WTC11 (cell line): ENCODE results near the gene ZNF451. TPM values are rescaled to one million over a fixed set of nuclear protein-coding genes. Genes with fewer than 3 reads are reported as not detected.

ENCODE experiments used
- ATAC-seq: fragments of 200-7000 bp; cut with Tn5 transposase; 2 replicates; pipeline ENCODE4 v1.10.0; 2021; ENCODE audit warnings: mild to moderate bottlenecking, moderate library complexity
- CTCF ChIA-PET: fragments of 300-600 bp; sonication (Branson Sonifier 250); formaldehyde crosslinking; loops from one replicate; lab custom pipeline; 2021; ENCODE audit warnings: antibody characterized with exemption; lab: Charles Lee
- POLR2A ChIA-PET: fragments of 350-600 bp; sonication (Branson Sonifier 250); formaldehyde crosslinking; loops from one replicate; lab custom pipeline; 2021; ENCODE audit warnings: antibody characterized with exemption; lab: Charles Lee
- DNase-seq: peaks from one replicate; pipeline ENCODE4 v3.0.0; 2021; ENCODE audit warnings: low spot score
- H3K27ac Mint-ChIP-seq: 2 replicates; pipeline ENCODE4 v1.8.0; 2021; ENCODE audit warnings: mixed read lengths
- H3K27me3 Mint-ChIP-seq: 2 replicates; pipeline ENCODE4 v1.8.0; 2021; ENCODE audit warnings: low read depth, mild to moderate bottlenecking, moderate library complexity, mixed read lengths
- H3K36me3 Mint-ChIP-seq: 2 replicates; pipeline ENCODE4 v1.8.0; 2021; ENCODE audit warnings: mixed read lengths
- H3K4me1 Mint-ChIP-seq: 2 replicates; pipeline ENCODE4 v1.8.0; 2022; ENCODE audit warnings: mixed read lengths
- H3K4me3 Mint-ChIP-seq: 2 replicates; pipeline ENCODE4 v1.8.0; 2021; ENCODE audit warnings: mild to moderate bottlenecking, moderate library complexity, mixed read lengths
- H3K9me3 Mint-ChIP-seq: 2 replicates; pipeline ENCODE4 v1.8.0; 2021; ENCODE audit warnings: mixed read lengths
- ATF6 ChIP-seq: sonication (generic); formaldehyde crosslinking; IDR thresholded peaks from 2 replicates; pipeline ENCODE4 v1.8.1; 2023; ENCODE audit warnings: mild to moderate bottlenecking, missing genetic modification reagents
- CREM ChIP-seq: sonication (generic); formaldehyde crosslinking; IDR thresholded peaks from 2 replicates; pipeline ENCODE4 v1.8.1; 2022; ENCODE audit warnings: mild to moderate bottlenecking, missing genetic modification reagents, moderate library complexity
- E2F4 ChIP-seq: sonication (generic); formaldehyde crosslinking; IDR thresholded peaks from 2 replicates; pipeline ENCODE4 v1.8.1; 2022; ENCODE audit warnings: low read depth, mild to moderate bottlenecking, moderate library complexity, missing genetic modification reagents, borderline replicate concordance
- EMX1 ChIP-seq: fragments of 250-450 bp; sonication (Bioruptor Pico); IDR thresholded peaks from 2 replicates; pipeline ENCODE4 v1.8.0; 2021; ENCODE audit warnings: mild to moderate bottlenecking
- ETV6 ChIP-seq: sonication (generic); formaldehyde crosslinking; IDR thresholded peaks from 2 replicates; pipeline ENCODE4 v1.8.1; 2022; ENCODE audit warnings: mild to moderate bottlenecking, missing genetic modification reagents
- GABPB1 ChIP-seq: sonication (generic); formaldehyde crosslinking; IDR thresholded peaks from 2 replicates; pipeline ENCODE4 v1.8.1; 2023; ENCODE audit warnings: mild to moderate bottlenecking, missing genetic modification reagents
- GRHL2 ChIP-seq: fragments of 250-450 bp; sonication (Bioruptor Pico); IDR thresholded peaks from 2 replicates; pipeline ENCODE4 v1.8.0; 2022; ENCODE audit warnings: mild to moderate bottlenecking, moderate library complexity; ENCODE audit not compliant: insufficient replicate concordance, severe bottlenecking
- GTF2I ChIP-seq: fragments of 250-450 bp; sonication (Bioruptor Pico); conservative IDR thresholded peaks from 2 replicates; pipeline ENCODE4 v1.4.0; 2021; ENCODE audit warnings: mild to moderate bottlenecking
- MXD4 ChIP-seq: fragments of 250-450 bp; sonication (Bioruptor Pico); IDR thresholded peaks from 2 replicates; pipeline ENCODE4 v1.8.0; 2021; ENCODE audit warnings: mild to moderate bottlenecking, moderate library complexity, borderline replicate concordance
- OVOL2 ChIP-seq: fragments of 250-450 bp; sonication (Bioruptor Pico); IDR thresholded peaks from 2 replicates; pipeline ENCODE4 v1.9.0; 2021; ENCODE audit warnings: mild to moderate bottlenecking, borderline replicate concordance
- PRRX2 ChIP-seq: fragments of 250-450 bp; sonication (Bioruptor Pico); IDR thresholded peaks from 2 replicates; pipeline ENCODE4 v1.8.0; 2021; ENCODE audit warnings: mild to moderate bottlenecking
- SMAD3 ChIP-seq: sonication (generic); formaldehyde crosslinking; IDR thresholded peaks from 2 replicates; pipeline ENCODE4 v1.8.0; 2022; ENCODE audit warnings: missing genetic modification reagents, mild to moderate bottlenecking, borderline replicate concordance
- STAT6 ChIP-seq: sonication (generic); formaldehyde crosslinking; conservative IDR thresholded peaks from 2 replicates; pipeline ENCODE4 v1.8.1; 2023; ENCODE audit warnings: mild to moderate bottlenecking, low read depth, missing genetic modification reagents, moderate library complexity
- TEAD4 ChIP-seq: sonication (generic); formaldehyde crosslinking; IDR thresholded peaks from 2 replicates; pipeline ENCODE4 v1.8.0; 2022; ENCODE audit warnings: mild to moderate bottlenecking, missing genetic modification reagents
- TP53 ChIP-seq: sonication (generic); formaldehyde crosslinking; IDR thresholded peaks from 2 replicates; pipeline ENCODE4 v1.8.1; 2023; ENCODE audit warnings: mild to moderate bottlenecking, missing genetic modification reagents
- USF1 ChIP-seq: sonication (generic); formaldehyde crosslinking; IDR thresholded peaks from 2 replicates; pipeline ENCODE4 v1.8.0; 2022; ENCODE audit warnings: mild to moderate bottlenecking, missing genetic modification reagents
- ZNF263 ChIP-seq: sonication (generic); formaldehyde crosslinking; IDR thresholded peaks from 2 replicates; pipeline ENCODE4 v1.8.1; 2022; ENCODE audit warnings: low read depth, mild to moderate bottlenecking, moderate library complexity, missing genetic modification reagents
- total RNA-seq: library from RNA; stranded (reverse); gene quantifications from 3 replicates; pipeline ENCODE4 v1.2.3, GENCODE V29; 2021
- TF ChIP-seq, protein P1 (sequence below): sonication (generic); formaldehyde crosslinking; IDR thresholded peaks from 2 replicates; pipeline ENCODE4 v1.8.1; 2022; ENCODE audit warnings: mild to moderate bottlenecking, missing genetic modification reagents, moderate library complexity, borderline replicate concordance
- TF ChIP-seq, protein P2 (sequence below): sonication (generic); formaldehyde crosslinking; IDR thresholded peaks from 2 replicates; pipeline ENCODE4 v1.8.0; 2023; ENCODE audit warnings: missing genetic modification reagents
- TF ChIP-seq, protein P3 (sequence below): sonication (generic); formaldehyde crosslinking; IDR thresholded peaks from 2 replicates; pipeline ENCODE4 v1.8.0; 2022; ENCODE audit warnings: missing genetic modification reagents
- TF ChIP-seq, protein P4 (sequence below): sonication (generic); formaldehyde crosslinking; IDR thresholded peaks from 2 replicates; pipeline ENCODE4 v1.8.1; 2023; ENCODE audit warnings: mild to moderate bottlenecking, missing genetic modification reagents, moderate library complexity

The ZNF451 gene
- total RNA-seq, 1 experiment from 2014 or later, result 55.4 TPM

DNA sequence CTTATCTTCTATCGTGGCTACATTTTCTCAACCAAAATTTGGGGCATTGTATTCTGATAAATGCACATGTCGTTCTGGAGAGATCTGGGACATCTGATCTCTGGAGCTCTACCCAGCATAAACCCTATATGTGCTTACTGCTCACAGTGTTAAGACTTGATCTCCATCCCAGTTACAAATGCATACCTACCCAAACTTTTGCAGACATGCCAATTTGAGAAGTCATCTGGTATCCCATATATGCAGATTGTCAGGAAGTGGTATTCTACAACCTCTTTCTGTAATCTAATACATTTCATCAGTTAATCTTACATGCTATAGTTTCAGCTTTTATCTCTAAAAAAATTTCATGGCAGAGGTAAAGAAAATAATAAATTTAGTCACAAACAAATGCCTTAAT lies 93.3 kb downstream of the ZNF451 start:
- Mint-ChIP-seq H3K27me3 (no peaks in the 10 kb centered on the region), H3K9me3 (no peaks in the 10 kb centered on the region), H3K36me3 (peaks cover 17% of the 10 kb centered on the region), H3K4me1 (peaks cover under 1% of the 10 kb centered on the region; the same call in 1 of the 2 replicates), H3K4me3 (no peak overlapping the region), H3K27ac (no peak overlapping the region)
- ChIA-PET POLR2A (interaction anchor here (0.8 kb wide), 1 partner anchor 39 kb away, joined by 3 read pairs; the partner anchor contains the start of gene RAB23), CTCF (no interaction called here)
- TF ChIP-seq ETV6 (CRISPR knock-in tag) (no peak), STAT6 (no peak), USF1 (no peak), CREM (no peak), ZNF263 (no peak), MXD4 (no peak), E2F4 (no peak), GTF2I (CRISPR knock-in tag) (no peak), TEAD4 (no peak)
- TF ChIP-seq, protein P1, sequence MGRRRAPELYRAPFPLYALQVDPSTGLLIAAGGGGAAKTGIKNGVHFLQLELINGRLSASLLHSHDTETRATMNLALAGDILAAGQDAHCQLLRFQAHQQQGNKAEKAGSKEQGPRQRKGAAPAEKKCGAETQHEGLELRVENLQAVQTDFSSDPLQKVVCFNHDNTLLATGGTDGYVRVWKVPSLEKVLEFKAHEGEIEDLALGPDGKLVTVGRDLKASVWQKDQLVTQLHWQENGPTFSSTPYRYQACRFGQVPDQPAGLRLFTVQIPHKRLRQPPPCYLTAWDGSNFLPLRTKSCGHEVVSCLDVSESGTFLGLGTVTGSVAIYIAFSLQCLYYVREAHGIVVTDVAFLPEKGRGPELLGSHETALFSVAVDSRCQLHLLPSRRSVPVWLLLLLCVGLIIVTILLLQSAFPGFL (CRISPR knock-in tag), result no peak
- TF ChIP-seq, protein P2, sequence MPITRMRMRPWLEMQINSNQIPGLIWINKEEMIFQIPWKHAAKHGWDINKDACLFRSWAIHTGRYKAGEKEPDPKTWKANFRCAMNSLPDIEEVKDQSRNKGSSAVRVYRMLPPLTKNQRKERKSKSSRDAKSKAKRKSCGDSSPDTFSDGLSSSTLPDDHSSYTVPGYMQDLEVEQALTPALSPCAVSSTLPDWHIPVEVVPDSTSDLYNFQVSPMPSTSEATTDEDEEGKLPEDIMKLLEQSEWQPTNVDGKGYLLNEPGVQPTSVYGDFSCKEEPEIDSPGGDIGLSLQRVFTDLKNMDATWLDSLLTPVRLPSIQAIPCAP (CRISPR knock-in tag), result no peak
- ATAC-seq (no peak), DNase-seq (no peak)

DNA sequence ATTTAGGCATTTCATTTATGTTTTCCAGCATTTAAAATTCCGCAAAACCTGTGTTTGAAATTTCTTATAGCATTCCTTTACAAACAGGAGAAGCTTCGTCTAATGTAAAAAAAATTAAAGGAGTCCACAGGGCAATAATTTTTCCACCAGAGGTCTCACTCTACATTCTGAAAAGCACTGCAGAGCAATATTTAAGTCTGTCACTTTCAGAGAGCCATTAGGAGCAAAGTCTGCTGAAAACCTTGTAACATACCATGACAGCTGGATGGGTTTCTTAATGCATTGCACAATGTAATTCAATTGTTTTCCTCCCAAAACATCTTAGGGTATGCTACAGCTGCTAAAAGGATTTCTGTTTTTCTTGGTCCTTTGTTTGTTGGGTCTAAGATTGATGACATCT lies 100.2 kb downstream of the ZNF451 start:
- Mint-ChIP-seq H3K4me1 (no peaks in the 10 kb centered on the region), H3K27ac (no peak overlapping the region; the same call in 1 of the 2 replicates), H3K9me3 (no peaks in the 10 kb centered on the region), H3K27me3 (no peaks in the 10 kb centered on the region), H3K36me3 (peaks cover 24% of the 10 kb centered on the region), H3K4me3 (no peak overlapping the region)
- CTCF ChIA-PET, result interaction anchor here (0.5 to 1.0 kb wide), 4 partner anchors 32 to 127 kb away, joined by 3 to 6 read pairs (median 4); partner anchors contain the start of gene PRIM2
- ATAC-seq (no peak), DNase-seq (no peak)
- TF ChIP-seq ATF6 (no peak), TP53 (CRISPR knock-in tag) (no peak), GRHL2 (no peak), PRRX2 (CRISPR knock-in tag) (no peak)
- POLR2A ChIA-PET, result no interaction called here

DNA sequence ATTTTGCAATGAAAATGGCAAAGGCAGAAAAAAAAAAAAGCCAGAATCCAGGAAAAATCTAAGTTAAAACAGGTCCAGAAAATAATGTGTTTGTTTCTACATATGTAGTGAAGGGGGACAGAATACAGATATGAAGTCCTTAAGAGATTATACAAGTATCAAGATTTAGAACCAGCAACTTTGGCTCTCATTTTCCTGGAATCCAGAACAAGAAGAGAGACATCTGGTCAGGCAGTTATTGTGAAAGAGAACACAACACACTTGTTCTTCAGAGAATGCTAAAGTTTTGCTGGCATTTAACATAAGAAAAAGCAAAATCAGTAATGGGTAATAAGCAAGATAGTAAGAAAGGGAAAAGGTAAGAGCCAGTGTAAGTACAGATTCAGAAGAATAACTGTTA lies 103.2 kb downstream of the ZNF451 start:
- Mint-ChIP-seq H3K36me3 (peaks cover 24% of the 10 kb centered on the region), H3K27ac (no peak overlapping the region), H3K27me3 (no peaks in the 10 kb centered on the region), H3K4me1 (no peaks in the 10 kb centered on the region), H3K9me3 (no peaks in the 10 kb centered on the region), H3K4me3 (no peak overlapping the region)
- ChIA-PET POLR2A (no interaction called here), CTCF (no interaction called here)
- ATAC-seq, result no peak
- DNase-seq, result no peak
- TF ChIP-seq TP53 (CRISPR knock-in tag) (no peak), GABPB1 (CRISPR knock-in tag) (no peak), SMAD3 (CRISPR knock-in tag) (no peak), PRRX2 (CRISPR knock-in tag) (no peak), EMX1 (CRISPR knock-in tag) (no peak), GRHL2 (no peak), OVOL2 (CRISPR knock-in tag) (no peak)
- TF ChIP-seq, protein P3, sequence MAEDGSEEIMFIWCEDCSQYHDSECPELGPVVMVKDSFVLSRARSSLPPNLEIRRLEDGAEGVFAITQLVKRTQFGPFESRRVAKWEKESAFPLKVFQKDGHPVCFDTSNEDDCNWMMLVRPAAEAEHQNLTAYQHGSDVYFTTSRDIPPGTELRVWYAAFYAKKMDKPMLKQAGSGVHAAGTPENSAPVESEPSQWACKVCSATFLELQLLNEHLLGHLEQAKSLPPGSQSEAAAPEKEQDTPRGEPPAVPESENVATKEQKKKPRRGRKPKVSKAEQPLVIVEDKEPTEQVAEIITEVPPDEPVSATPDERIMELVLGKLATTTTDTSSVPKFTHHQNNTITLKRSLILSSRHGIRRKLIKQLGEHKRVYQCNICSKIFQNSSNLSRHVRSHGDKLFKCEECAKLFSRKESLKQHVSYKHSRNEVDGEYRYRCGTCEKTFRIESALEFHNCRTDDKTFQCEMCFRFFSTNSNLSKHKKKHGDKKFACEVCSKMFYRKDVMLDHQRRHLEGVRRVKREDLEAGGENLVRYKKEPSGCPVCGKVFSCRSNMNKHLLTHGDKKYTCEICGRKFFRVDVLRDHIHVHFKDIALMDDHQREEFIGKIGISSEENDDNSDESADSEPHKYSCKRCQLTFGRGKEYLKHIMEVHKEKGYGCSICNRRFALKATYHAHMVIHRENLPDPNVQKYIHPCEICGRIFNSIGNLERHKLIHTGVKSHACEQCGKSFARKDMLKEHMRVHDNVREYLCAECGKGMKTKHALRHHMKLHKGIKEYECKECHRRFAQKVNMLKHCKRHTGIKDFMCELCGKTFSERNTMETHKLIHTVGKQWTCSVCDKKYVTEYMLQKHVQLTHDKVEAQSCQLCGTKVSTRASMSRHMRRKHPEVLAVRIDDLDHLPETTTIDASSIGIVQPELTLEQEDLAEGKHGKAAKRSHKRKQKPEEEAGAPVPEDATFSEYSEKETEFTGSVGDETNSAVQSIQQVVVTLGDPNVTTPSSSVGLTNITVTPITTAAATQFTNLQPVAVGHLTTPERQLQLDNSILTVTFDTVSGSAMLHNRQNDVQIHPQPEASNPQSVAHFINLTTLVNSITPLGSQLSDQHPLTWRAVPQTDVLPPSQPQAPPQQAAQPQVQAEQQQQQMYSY, result no peak
- TF ChIP-seq, protein P4, sequence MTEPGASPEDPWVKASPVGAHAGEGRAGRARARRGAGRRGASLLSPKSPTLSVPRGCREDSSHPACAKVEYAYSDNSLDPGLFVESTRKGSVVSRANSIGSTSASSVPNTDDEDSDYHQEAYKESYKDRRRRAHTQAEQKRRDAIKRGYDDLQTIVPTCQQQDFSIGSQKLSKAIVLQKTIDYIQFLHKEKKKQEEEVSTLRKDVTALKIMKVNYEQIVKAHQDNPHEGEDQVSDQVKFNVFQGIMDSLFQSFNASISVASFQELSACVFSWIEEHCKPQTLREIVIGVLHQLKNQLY (CRISPR knock-in tag), result no peak
